Tibial nerve (tissue), 4 donors: Measurements from ENCODE around the gene PRPF19. TPM values are rescaled to one million over a fixed set of nuclear protein-coding genes. Genes with fewer than 3 reads are reported as not detected.

ENCODE experiments used
- DNase-seq, 2 donors: peaks; one replicate each; pipeline ENCODE4 v3.0.0-alpha.2; 2019; ENCODE audit warnings: low spot score in 2 of 2
- H3K27ac ChIP-seq, 4 donors: fragments of 200-600 bp; sonication (generic) in 3 of 4; one replicate each; pipeline ENCODE4 v1.5.1; 2017 to 2019; ENCODE audit warnings: mild to moderate bottlenecking in 1 of 4
- H3K27me3 ChIP-seq, 2 donors: fragments of 200-600 bp; sonication (generic) in 1 of 2; one replicate each; pipeline versions ENCODE4 v1.5.1 to v1.6.0; 2017 to 2019
- H3K36me3 ChIP-seq, 3 donors: fragments of 200-600 bp; sonication (generic); one replicate each; pipeline ENCODE4 v1.5.1; 2018 to 2019
- H3K4me1 ChIP-seq, 4 donors: fragments of 200-600 bp; sonication (generic) in 3 of 4; one replicate each; pipeline ENCODE4 v1.5.1; 2017 to 2019
- H3K4me3 ChIP-seq, 4 donors: fragments of 200-600 bp; sonication (generic) in 3 of 4; one replicate each; pipeline ENCODE4 v1.5.1; 2017 to 2019; ENCODE audit warnings: mild to moderate bottlenecking in 1 of 4, moderate library complexity in 1 of 4
- H3K9me3 ChIP-seq, 4 donors: fragments of 200-600 bp; sonication (generic) in 3 of 4; one replicate each; pipeline ENCODE4 v1.5.1; 2017 to 2019
- EP300 ChIP-seq, 2 donors: sonication (generic); formaldehyde crosslinking; IDR thresholded peaks; one replicate each; pipeline ENCODE4 v1.6.1; 2017; ENCODE audit warnings: antibody characterized with exemption in 2 of 2, mild to moderate bottlenecking in 1 of 2
- POLR2A ChIP-seq, 2 donors: fragments of 450-650 bp; IDR thresholded peaks; one replicate each; pipeline ENCODE4 v1.6.1; 2017; ENCODE audit warnings: antibody characterized with exemption in 2 of 2, mild to moderate bottlenecking in 2 of 2, moderate library complexity in 2 of 2
- WGBS, 2 donors: methylation state at CpG; one replicate each; pipeline ENCODE4 v1.1.5; 2018; 5-methylcytosine and 5-hydroxymethylcytosine counted together
- total RNA-seq, 4 donors: library from RNA; depleted of rRNA; stranded (reverse); fragments of >200 nt; gene quantifications; one replicate each; pipeline ENCODE4 v1.1.0, GENCODE V29; 2016
- TF ChIP-seq, protein P1 (sequence below), 5 experiments: fragments of 200-600 bp in 3 of 5; fragments of 450-650 bp in 2 of 5; sonication (generic) in 3 of 5; IDR thresholded peaks; one replicate each; pipeline ENCODE4 v1.5.1; 2016 to 2019; ENCODE audit warnings: antibody characterized with exemption in 5 of 5, mild to moderate bottlenecking in 3 of 5, moderate library complexity in 2 of 5

PRPF19 gene
- total RNA-seq, 4 donors from 2014 or later: 49.6 to 92.0 (median 55.5) TPM

DNA sequence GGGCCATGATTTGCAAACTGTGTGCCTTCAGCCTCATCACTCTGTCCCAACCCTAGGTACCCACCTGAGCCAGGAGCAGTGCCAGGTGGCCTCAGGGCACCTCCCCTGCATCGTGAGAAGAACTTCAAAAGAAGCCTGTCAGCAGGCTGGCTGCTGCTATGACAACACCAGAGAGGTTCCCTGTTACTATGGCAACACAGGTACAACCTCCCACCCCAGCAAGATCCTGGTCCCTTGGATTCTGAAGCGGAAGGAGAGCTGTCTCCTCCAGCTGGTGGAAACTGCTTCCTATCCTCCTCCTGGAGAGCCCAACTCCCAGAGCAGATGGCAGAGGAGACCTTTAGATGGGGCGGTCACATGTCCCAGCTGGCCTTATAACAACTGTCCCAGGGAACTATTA, 36.1 kb downstream of the PRPF19 start:
- H3K4me1 ChIP-seq: peaks cover 0 to 31% (median 0%) of the 10 kb centered on the region in 4 donors
- H3K36me3 ChIP-seq: peaks cover 0 to 10% (median 0%) of the 10 kb centered on the region in 3 donors
- no peaks in the 10 kb centered on the region for H3K27me3 ChIP-seq
- no peak for DNase-seq
- no peak overlapping the region for H3K27ac ChIP-seq
- no peak overlapping the region for H3K4me3 ChIP-seq
- H3K9me3 ChIP-seq: no peaks in the 10 kb centered on the region
- 69 to 72% methylated on average over 3 of the region's 3 CpGs for WGBS, 2 donors
- TF ChIP-seq, protein P1, sequence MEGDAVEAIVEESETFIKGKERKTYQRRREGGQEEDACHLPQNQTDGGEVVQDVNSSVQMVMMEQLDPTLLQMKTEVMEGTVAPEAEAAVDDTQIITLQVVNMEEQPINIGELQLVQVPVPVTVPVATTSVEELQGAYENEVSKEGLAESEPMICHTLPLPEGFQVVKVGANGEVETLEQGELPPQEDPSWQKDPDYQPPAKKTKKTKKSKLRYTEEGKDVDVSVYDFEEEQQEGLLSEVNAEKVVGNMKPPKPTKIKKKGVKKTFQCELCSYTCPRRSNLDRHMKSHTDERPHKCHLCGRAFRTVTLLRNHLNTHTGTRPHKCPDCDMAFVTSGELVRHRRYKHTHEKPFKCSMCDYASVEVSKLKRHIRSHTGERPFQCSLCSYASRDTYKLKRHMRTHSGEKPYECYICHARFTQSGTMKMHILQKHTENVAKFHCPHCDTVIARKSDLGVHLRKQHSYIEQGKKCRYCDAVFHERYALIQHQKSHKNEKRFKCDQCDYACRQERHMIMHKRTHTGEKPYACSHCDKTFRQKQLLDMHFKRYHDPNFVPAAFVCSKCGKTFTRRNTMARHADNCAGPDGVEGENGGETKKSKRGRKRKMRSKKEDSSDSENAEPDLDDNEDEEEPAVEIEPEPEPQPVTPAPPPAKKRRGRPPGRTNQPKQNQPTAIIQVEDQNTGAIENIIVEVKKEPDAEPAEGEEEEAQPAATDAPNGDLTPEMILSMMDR (IDR thresholded peaks at IDR 0.05): no peak
- TF ChIP-seq EP300 (IDR thresholded peaks at IDR 0.05): no peak
- TF ChIP-seq POLR2A (IDR thresholded peaks at IDR 0.05): no peak

DNA sequence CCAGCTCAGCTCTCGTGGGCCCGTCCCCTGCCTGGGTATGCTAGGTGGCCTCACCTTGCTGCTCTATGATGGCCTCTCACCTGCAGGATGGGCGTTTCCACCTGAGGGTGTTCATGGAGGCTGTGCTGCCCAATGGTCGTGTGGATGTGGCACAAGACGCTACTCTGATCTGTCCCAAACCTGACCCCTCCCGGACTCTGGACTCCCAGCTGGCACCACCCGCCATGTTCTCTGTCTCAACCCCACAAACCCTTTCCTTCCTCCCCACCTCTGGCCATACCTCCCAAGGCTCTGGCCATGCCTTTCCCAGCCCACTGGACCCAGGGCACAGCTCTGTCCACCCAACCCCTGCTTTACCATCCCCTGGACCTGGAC, 36.9 kb downstream of the PRPF19 start:
- WGBS, 2 donors: 90 to 95% methylated on average over 7 of the region's 7 CpGs
- no peaks in the 10 kb centered on the region for H3K9me3 ChIP-seq
- H3K36me3 ChIP-seq: peaks cover 0 to 2% (median 0%) of the 10 kb centered on the region in 3 donors
- no peak for DNase-seq
- no peak overlapping the region for H3K27ac ChIP-seq
- H3K4me3 ChIP-seq: no peak overlapping the region
- no peaks in the 10 kb centered on the region for H3K27me3 ChIP-seq
- peaks cover 0 to 27% (median 0%) of the 10 kb centered on the region in 4 donors for H3K4me1 ChIP-seq
- no peak for TF ChIP-seq POLR2A (IDR thresholded peaks at IDR 0.05)
- no peak for TF ChIP-seq EP300 (IDR thresholded peaks at IDR 0.05)
- TF ChIP-seq, protein P1 (IDR thresholded peaks at IDR 0.05): no peak

DNA sequence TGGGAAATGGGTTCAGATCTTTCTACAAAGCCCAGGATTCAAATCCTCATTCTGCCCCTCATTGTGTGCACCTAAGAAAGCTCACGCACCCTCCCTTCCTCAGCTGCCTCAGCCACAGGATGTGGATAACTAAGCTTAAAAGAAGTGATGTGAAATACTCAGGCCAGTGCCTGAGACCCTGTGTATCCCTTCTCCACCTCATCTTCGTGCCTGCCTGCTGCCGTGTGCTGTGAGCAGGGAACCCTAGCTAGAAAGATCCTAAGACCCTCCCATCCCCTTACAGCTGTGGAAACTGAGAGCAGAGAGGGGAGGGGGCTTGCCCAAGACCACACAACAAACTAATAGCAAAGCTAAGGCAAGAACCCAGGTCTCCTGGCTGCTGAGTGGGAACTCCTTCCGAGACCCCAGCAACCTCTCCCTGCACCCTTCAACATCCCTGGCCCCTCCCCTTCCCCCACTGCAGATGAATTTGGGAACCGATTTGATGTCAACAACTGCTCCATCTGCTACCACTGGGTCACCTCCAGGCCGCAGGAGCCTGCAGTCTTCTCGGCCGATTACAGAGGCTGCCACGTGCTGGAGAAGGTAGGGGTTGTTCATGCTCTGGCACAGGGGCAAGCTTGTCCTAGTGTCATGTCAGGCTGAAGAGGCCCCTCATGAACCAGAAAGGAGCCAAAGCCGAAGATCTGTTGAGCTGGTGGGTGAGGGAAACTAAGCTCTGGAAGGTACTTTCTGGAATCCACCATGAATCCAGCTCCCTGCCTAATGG, 37.5 kb downstream of the PRPF19 start:
- H3K4me3 ChIP-seq: no peak overlapping the region
- H3K27me3 ChIP-seq: no peaks in the 10 kb centered on the region
- peaks cover 0 to 24% (median 0%) of the 10 kb centered on the region in 4 donors for H3K4me1 ChIP-seq
- 75 to 81% methylated on average over 9 to 10 of the region's 10 CpGs for WGBS, 2 donors
- H3K9me3 ChIP-seq: no peaks in the 10 kb centered on the region
- no peak overlapping the region for H3K27ac ChIP-seq
- TF ChIP-seq, protein P1 (IDR thresholded peaks at IDR 0.05): no peak
- TF ChIP-seq EP300 (IDR thresholded peaks at IDR 0.05) (no peak), POLR2A (IDR thresholded peaks at IDR 0.05) (no peak)
- no peak for DNase-seq
- no peaks in the 10 kb centered on the region for H3K36me3 ChIP-seq

DNA sequence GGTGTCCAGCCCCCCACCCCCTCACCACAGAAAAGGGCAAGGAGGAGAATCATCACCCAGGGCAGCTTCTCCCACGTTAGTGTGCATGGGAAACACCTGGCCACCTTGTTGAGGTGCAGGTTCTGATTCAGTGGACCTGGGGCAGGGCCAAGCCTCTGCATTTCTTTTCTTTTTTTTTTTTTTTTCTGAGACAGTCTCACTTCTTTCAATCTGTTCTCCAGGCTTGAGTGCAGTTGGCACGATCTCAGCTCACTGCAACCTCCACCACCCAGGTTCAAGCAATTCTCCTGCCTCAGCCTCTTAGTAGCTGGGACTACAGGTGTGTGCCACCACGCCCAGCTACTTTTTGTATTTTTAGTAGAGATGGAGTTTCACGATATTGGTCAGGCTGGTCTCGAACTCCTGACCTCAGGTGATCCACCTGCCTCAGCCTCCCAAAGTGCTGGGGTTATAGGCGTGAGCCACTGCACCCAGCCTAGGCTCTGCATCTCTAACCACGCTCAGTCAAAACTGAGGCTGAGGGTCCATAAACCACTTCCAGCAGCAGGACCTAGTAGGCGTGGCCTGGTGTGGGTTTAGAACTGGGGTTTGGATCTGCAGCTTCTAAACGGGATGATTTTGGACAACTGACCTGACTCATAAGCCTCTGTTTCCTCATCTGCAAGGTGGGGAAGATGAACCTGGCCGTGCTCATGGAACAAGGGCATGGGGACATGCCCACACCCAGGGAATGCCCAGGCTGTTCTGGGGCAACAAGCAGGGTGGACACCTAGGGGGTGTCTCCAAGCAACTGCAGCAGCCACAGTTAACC, 38.3 kb downstream of the PRPF19 start:
- H3K27ac ChIP-seq: no peak overlapping the region
- no peaks in the 10 kb centered on the region for H3K9me3 ChIP-seq
- H3K27me3 ChIP-seq: no peaks in the 10 kb centered on the region
- H3K36me3 ChIP-seq: no peaks in the 10 kb centered on the region
- WGBS, 2 donors: 76 to 82% methylated on average over 10 of the region's 10 CpGs
- TF ChIP-seq, protein P1 (IDR thresholded peaks at IDR 0.05): no peak
- TF ChIP-seq POLR2A (IDR thresholded peaks at IDR 0.05) (no peak), EP300 (IDR thresholded peaks at IDR 0.05) (no peak)
- no peak overlapping the region for H3K4me3 ChIP-seq
- H3K4me1 ChIP-seq: peaks cover 0 to 19% (median 0%) of the 10 kb centered on the region in 4 donors
- DNase-seq: no peak
